ENCODE results near the gene DDC. TPM values are rescaled to one million over a fixed set of nuclear protein-coding genes. Genes with fewer than 3 reads are reported as not detected.

DDC gene
- polyA plus RNA-seq, 6 donors from 2014 or later: not detected

DNA sequence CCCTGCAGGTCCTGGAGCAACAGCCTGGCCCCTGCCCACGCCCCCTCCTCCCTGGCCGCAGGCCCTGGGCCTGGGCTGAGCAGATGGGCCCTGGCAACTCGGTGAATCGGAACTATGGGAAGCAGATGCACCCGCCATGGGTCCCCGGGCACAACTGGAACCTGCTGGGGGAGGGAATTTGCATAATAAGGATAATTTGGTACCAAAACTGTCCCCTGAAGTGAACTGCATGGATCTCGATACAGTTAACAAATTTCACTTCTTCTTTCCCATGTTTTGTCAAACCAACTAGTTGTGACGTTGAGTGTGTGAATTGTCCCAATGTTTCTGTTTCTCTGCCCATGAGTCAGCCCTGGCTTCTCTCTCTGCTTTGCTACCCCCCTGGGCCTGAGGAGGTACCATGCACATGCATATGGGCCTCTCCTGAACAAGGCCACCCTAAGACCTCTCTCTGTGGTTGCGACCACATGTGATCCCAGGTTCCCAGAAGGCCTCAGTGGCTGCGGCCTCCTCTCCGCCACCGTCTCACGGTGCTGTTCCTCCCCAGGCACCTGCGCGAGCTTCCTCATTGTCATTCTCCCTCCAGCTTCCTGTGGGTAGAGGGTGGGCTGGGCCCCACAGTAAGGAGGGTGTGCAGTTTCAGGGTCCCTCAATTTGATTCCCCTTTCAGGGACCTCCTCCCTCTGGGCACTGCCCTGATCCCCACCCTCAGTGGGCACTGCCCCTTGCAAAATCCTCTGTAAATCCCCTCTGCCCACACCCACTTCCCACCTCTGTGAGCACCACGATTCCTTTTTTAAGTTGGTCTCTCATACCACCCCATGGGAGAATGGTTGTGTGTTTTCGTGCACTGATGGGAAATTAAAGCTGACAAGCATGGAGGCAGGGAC is 155.1 kb downstream of the DDC start:
- Mint-ChIP-seq H3K4me3 (peak overlapping the region; percentile 62 to 90 (median 81)), H3K36me3 (no peaks in the 10 kb centered on the region), H3K4me1 (peaks cover 90 to 98% (median 97%) of the 10 kb centered on the region in 3 donors), H3K9me3 (no peaks in the 10 kb centered on the region), H3K27me3 (no peaks in the 10 kb centered on the region), H3K27ac (peak overlapping the region; percentile 94 to 99 (median 98))
- ATAC-seq (ENCODE audit: low read depth in 2 of 2): peak; percentile 68
- peak; percentile 76 for DNase-seq

Other genes starting within 250 kb of the DDC start
- 10 to 100 TPM in 5 of 6 donors, 1 to 10 TPM in 1; 4.8 to 26.2 (median 18.2) TPM for gene FIGNL1, start 115.1 kb downstream of the DDC start, polyA plus RNA-seq (ENCODE audit: low read depth in 6 of 6)
- under 1 TPM in 1 of 6 donors, not detected in 5; 0.24 TPM for gene GRB10, start 217.5 kb upstream of the DDC start, polyA plus RNA-seq (ENCODE audit: low read depth in 6 of 6)

Measured in naive B cell (primary cell).